Fibroblast of pulmonary artery (primary cell): ENCODE data around the gene PLA2G6.
A peak's percentile ranks its signal among the peaks of the same experiment; 100 is the strongest.

Experiments used
- DNase-seq: peaks from one replicate; pipeline ENCODE4 v3.0.0-alpha.2; 2010; ENCODE audit warnings: low read depth
- H3K4me3 ChIP-seq: replicated peaks from 2 replicates; pipeline ENCODE4 v1.5.1; 2011; ENCODE audit warnings: low read depth, mild to moderate bottlenecking, control low read depth, low read length, moderate library complexity
- CTCF ChIP-seq: IDR thresholded peaks from 2 replicates; pipeline ENCODE4 v1.5.1; 2011; ENCODE audit warnings: mild to moderate bottlenecking, control low read depth, low read length, inconsistent platforms; ENCODE audit errors: missing control alignments

The PLA2G6 gene

GRCh38 chr22:38213319-38213989, 31.8 kb upstream of the PLA2G6 start:
- no peak for TF ChIP-seq CTCF

GRCh38 chr22:38212442-38212841, 30.8 kb upstream of the PLA2G6 start:
- no peak overlapping the region for H3K4me3 ChIP-seq
- TF ChIP-seq CTCF, result no peak
- DNase-seq, result no peak

More at GRCh38 chr22:38213319-38213989, 31.8 kb upstream of the PLA2G6 start:
- DNase-seq, result peak; percentile 11
- no peak overlapping the region for H3K4me3 ChIP-seq

- DNase-seq, result peak; percentile 15
- TF ChIP-seq CTCF, result no peak
- no peak overlapping the region for H3K4me3 ChIP-seq
These were observed 29.9 kb upstream of the PLA2G6 start for GRCh38 chr22:38211556-38211955.

GRCh38 chr22:38208551-38208968, 26.9 kb upstream of the PLA2G6 start:
- H3K4me3 ChIP-seq, result no peak overlapping the region
- peak; percentile 12 for DNase-seq
- TF ChIP-seq CTCF, result no peak

- H3K4me3 ChIP-seq, result no peak overlapping the region
- TF ChIP-seq CTCF, result no peak
- no peak for DNase-seq
These were observed 26.3 kb upstream of the PLA2G6 start for GRCh38 chr22:38207898-38208432.

GRCh38 chr22:38205261-38206128, 23.9 kb upstream of the PLA2G6 start:
- no peak for TF ChIP-seq CTCF
- peak; percentile 87 for DNase-seq
- H3K4me3 ChIP-seq, result no peak overlapping the region
